HG03442 (cell line): ENCODE results near the gene TGFBR2.

Experiments used
- ATAC-seq: cut with Tn5 transposase; IDR thresholded peaks from one replicate; pipeline ENCODE4 v1.9.1; 2021; ENCODE audit warnings: mild to moderate bottlenecking, moderate library complexity; ENCODE audit not compliant: unreplicated experiment

TGFBR2 gene

GRCh38 chr3:30606301-30607031 is at the start of gene TGFBR2:
TSS of gene TGFBR2 (plus strand) at chr3:30606601. CDS start at chr3:30606884, 283 bp downstream.
- peak; percentile 77 for ATAC-seq

- ATAC-seq = no peak
These were observed 48.6 kb upstream of the TGFBR2 start for GRCh38 chr3:30557746-30558303.

- ATAC-seq = no peak
These were observed 42.4 kb upstream of the TGFBR2 start for GRCh38 chr3:30563956-30564355.

- no peak for ATAC-seq
These were observed 39.2 kb upstream of the TGFBR2 start for GRCh38 chr3:30567139-30567753.

- no peak for ATAC-seq
These were observed 29.5 kb upstream of the TGFBR2 start for GRCh38 chr3:30576946-30577345.

- ATAC-seq = peak; percentile 90
These were observed 28.6 kb upstream of the TGFBR2 start for GRCh38 chr3:30577788-30578187.

- no peak for ATAC-seq
These were observed 27.9 kb upstream of the TGFBR2 start for GRCh38 chr3:30578479-30578878.

GRCh38 chr3:30578986-30579579 is 27.3 kb upstream of the TGFBR2 start:
- ATAC-seq = no peak

GRCh38 chr3:30581067-30581585 is 25.3 kb upstream of the TGFBR2 start:
- no peak for ATAC-seq

- ATAC-seq = no peak
These were observed 24.4 kb upstream of the TGFBR2 start for GRCh38 chr3:30581982-30582381.

- no peak for ATAC-seq
These were observed 22.4 kb upstream of the TGFBR2 start for GRCh38 chr3:30583973-30584372.

GRCh38 chr3:30585654-30586053 is 20.7 kb upstream of the TGFBR2 start:
- ATAC-seq = no peak

GRCh38 chr3:30586096-30586805 is 20.1 kb upstream of the TGFBR2 start:
- ATAC-seq = no peak

- ATAC-seq = no peak
These were observed 19.5 kb upstream of the TGFBR2 start for GRCh38 chr3:30586806-30587486.

GRCh38 chr3:30587904-30588303 is 18.5 kb upstream of the TGFBR2 start:
- no peak for ATAC-seq

GRCh38 chr3:30596152-30596551 is 10.2 kb upstream of the TGFBR2 start:
- ATAC-seq = no peak

GRCh38 chr3:30597131-30597768 is 9.2 kb upstream of the TGFBR2 start:
- ATAC-seq = no peak

- no peak for ATAC-seq
These were observed 8.6 kb upstream of the TGFBR2 start for GRCh38 chr3:30597769-30598134.

GRCh38 chr3:30598668-30599545 is 7.5 kb upstream of the TGFBR2 start:
- no peak for ATAC-seq
